Ovary (tissue), 3 donors: ENCODE data around the gene G3BP1.

ENCODE experiments used
- POLR2A ChIP-seq: fragments of 450-650 bp; IDR thresholded peaks from one replicate; pipeline ENCODE4 v1.6.1; 2017; ENCODE audit warnings: antibody characterized with exemption, mild to moderate bottlenecking, moderate library complexity
- TF ChIP-seq, protein P1 (sequence below), 3 donors: fragments of 450-650 bp in 2 of 3; fragments of 200-600 bp in 1 of 3; IDR thresholded peaks; one replicate each; pipeline versions ENCODE4 v1.5.1 to v1.8.0; 2016 to 2022; ENCODE audit warnings: antibody characterized with exemption in 3 of 3, mild to moderate bottlenecking in 1 of 3
- donor health status: DM: no; HTN: no; CAD: no.

DNA sequence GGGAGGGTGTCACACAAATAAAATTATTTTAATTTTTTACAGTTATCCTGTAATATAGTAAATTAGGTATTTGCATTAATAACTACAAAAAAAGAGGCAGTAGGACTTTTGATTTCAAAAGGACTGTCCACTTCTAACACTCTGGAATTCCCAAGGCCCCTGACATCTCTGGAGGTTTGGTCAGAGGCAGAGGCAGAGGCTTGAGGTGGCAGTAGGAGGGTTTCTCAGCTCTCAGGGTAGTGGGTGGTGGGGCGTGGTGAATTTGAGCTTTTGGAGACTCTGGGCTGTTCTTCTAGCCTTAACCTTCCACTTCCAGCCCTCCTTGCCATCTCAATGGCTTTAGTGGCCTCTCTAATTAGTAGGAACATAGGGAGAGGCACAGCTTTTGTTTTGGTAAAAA, 36.1 kb upstream of the G3BP1 start:
- TF ChIP-seq, protein P1, sequence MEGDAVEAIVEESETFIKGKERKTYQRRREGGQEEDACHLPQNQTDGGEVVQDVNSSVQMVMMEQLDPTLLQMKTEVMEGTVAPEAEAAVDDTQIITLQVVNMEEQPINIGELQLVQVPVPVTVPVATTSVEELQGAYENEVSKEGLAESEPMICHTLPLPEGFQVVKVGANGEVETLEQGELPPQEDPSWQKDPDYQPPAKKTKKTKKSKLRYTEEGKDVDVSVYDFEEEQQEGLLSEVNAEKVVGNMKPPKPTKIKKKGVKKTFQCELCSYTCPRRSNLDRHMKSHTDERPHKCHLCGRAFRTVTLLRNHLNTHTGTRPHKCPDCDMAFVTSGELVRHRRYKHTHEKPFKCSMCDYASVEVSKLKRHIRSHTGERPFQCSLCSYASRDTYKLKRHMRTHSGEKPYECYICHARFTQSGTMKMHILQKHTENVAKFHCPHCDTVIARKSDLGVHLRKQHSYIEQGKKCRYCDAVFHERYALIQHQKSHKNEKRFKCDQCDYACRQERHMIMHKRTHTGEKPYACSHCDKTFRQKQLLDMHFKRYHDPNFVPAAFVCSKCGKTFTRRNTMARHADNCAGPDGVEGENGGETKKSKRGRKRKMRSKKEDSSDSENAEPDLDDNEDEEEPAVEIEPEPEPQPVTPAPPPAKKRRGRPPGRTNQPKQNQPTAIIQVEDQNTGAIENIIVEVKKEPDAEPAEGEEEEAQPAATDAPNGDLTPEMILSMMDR (IDR thresholded peaks at IDR 0.05), result no peak
- no peak for TF ChIP-seq POLR2A
